ENCODE measurements around the gene NFIX. TPM values are rescaled to one million over a fixed set of nuclear protein-coding genes. Genes with fewer than 3 reads are reported as not detected.
A peak's percentile ranks its signal among the peaks of the same experiment; 100 is the strongest.

The NFIX gene
- total and polyA plus RNA-seq, 2 of the 13 experiments (the other 11 are each of a cell fraction or from before 2014, with no cell fraction given): 3.4 to 5.4 TPM

- TF ChIP-seq ZNF746 (CRISPR knock-in tag; IDR thresholded peaks at IDR 0.05) (peak; percentile 87; the same call in 1 of the 2 replicates), NFYB (CRISPR knock-in tag; IDR thresholded peaks at IDR 0.05) (no peak), ZNF225 (CRISPR knock-in tag; IDR thresholded peaks at IDR 0.05) (no peak), FOXK1 (CRISPR knock-in tag; IDR thresholded peaks at IDR 0.05; ENCODE audit: borderline replicate concordance, low read depth) (no peak), MAFG (CRISPR knock-in tag; IDR thresholded peaks at IDR 0.05) (no peak), ZNF501 (CRISPR knock-in tag; IDR thresholded peaks at IDR 0.05) (no peak), EHMT2 (IDR thresholded peaks at IDR 0.05; ENCODE audit: borderline replicate concordance, low read depth, low read length) (no peak), ZSCAN21 (CRISPR knock-in tag; IDR thresholded peaks at IDR 0.05; ENCODE audit: borderline replicate concordance) (0 out of 2 replicates have a peak, but pooled peaks have one; percentile 50), RARG (CRISPR knock-in tag; IDR thresholded peaks at IDR 0.05; ENCODE audit: low read depth) (no peak), MAFF (IDR thresholded peaks at IDR 0.05; ENCODE audit: low read depth, low read length) (no peak), ZNF672 (CRISPR knock-in tag; IDR thresholded peaks at IDR 0.05) (no peak), SP140L (CRISPR knock-in tag; IDR thresholded peaks at IDR 0.05; ENCODE audit: borderline replicate concordance) (no peak), MATR3 (CRISPR knock-in tag; IDR thresholded peaks at IDR 0.05) (no peak), SMC3 (IDR thresholded peaks at IDR 0.05; ENCODE audit: low read length) (no peak; the same call in 1 of the 2 replicates), SIN3A (IDR thresholded peaks at IDR 0.05; ENCODE audit: borderline replicate concordance, low read depth, low read length) (no peak), ELF1 (CRISPR knock-in tag; IDR thresholded peaks at IDR 0.05) (no peak), ZBED4 (CRISPR knock-in tag; IDR thresholded peaks at IDR 0.05; ENCODE audit: borderline replicate concordance) (no peak), THAP7 (CRISPR knock-in tag; IDR thresholded peaks at IDR 0.05) (no peak), TARDBP (CRISPR knock-in tag; IDR thresholded peaks at IDR 0.05) (peak; percentile 24; the same call in 1 of the 2 replicates), SMAD3 (CRISPR knock-in tag; IDR thresholded peaks at IDR 0.05) (no peak), TCF7L2 (IDR thresholded peaks at IDR 0.05; ENCODE audit: low read depth, low read length) (no peak), POGK (CRISPR knock-in tag; conservative IDR thresholded peaks at IDR 0.05) (no peak), ZNF17 (CRISPR knock-in tag; IDR thresholded peaks at IDR 0.05) (no peak), ZNF329 (CRISPR knock-in tag; IDR thresholded peaks at IDR 0.05; ENCODE audit: low read depth) (no peak), POLR2AphosphoS2 (IDR thresholded peaks at IDR 0.05; ENCODE audit: low read depth, low read length) (no peak)
Measured at GRCh38 chr19:13095934-13096927, 101.0 kb downstream of the NFIX start (continued).
